B cell (primary cell): ENCODE results near the gene PGLYRP2. TPM values are rescaled to one million over a fixed set of nuclear protein-coding genes. Genes with fewer than 3 reads are reported as not detected.

Experiments used
- ATAC-seq: fragments of 200-7000 bp; cut with Tn5 transposase; one replicate; pipeline ENCODE4 v1.10.0; 2021; ENCODE audit warnings: low read depth, mild to moderate bottlenecking, moderate number of reproducible peaks, moderate library complexity
- CTCF ChIA-PET: fragments of 350-600 bp; sonication (Branson Sonifier 250); formaldehyde crosslinking; loops from one replicate; lab custom pipeline; 2021; ENCODE audit warnings: antibody characterized with exemption, inconsistent platforms; lab: Charles Lee
- POLR2A ChIA-PET: fragments of 350-600 bp; sonication (Branson Sonifier 250); formaldehyde crosslinking; loops from one replicate; lab custom pipeline; 2021; ENCODE audit warnings: antibody characterized with exemption; lab: Charles Lee
- DNase-seq: peaks from one replicate; pipeline ENCODE4 v3.0.0; 2013
- H2AFZ ChIP-seq: 2 replicates; pipeline ENCODE4 v1.6.1; 2012; ENCODE audit warnings: mild to moderate bottlenecking, low read depth, low read length; ENCODE audit not compliant: insufficient read depth, poor library complexity, severe bottlenecking
- H3K27ac ChIP-seq, 2 donors: 1 replicate in 1 of 2; 2 replicates in 1 of 2; pipeline ENCODE4 v1.5.1; 2012 to 2013; ENCODE audit warnings: low read length in 2 of 2, mild to moderate bottlenecking in 2 of 2, moderate library complexity in 1 of 2
- H3K27me3 ChIP-seq, 4 experiments: fragments of 200-600 bp in 1 of 4; sonication (generic) in 1 of 4; replicated peaks in 1 of 4; 1 replicate in 2 of 4; 2 replicates in 2 of 4; pipeline versions ENCODE4 v1.6.1 to v1.7.0; 2013 to 2016; ENCODE audit warnings: low read length in 3 of 4, mild to moderate bottlenecking in 2 of 4, mixed read lengths in 1 of 4, moderate library complexity in 1 of 4; ENCODE audit not compliant: insufficient read depth in 4 of 4, control insufficient read depth in 3 of 4; ENCODE audit errors: control extremely low read depth in 1 of 4
- H3K36me3 ChIP-seq, 2 experiments: replicated peaks in 1 of 2; 1 replicate in 1 of 2; 2 replicates in 1 of 2; pipeline versions ENCODE4 v1.6.1 to v1.7.1; 2013; ENCODE audit warnings: low read length in 1 of 2; ENCODE audit not compliant: insufficient read depth in 2 of 2, control insufficient read depth in 1 of 2; ENCODE audit errors: control extremely low read depth in 1 of 2, extremely low read depth in 1 of 2
- H3K4me1 ChIP-seq, 2 donors: fragments of 200-600 bp in 1 of 2; sonication (generic) in 1 of 2; 1 replicate in 1 of 2; 2 replicates in 1 of 2; pipeline versions ENCODE4 v1.5.1 to v1.6.1; 2013 to 2017; ENCODE audit warnings: low read length in 2 of 2; ENCODE audit not compliant: control insufficient read depth in 2 of 2, insufficient read depth in 2 of 2
- H3K4me2 ChIP-seq: replicated peaks from 2 replicates; pipeline ENCODE3; 2012; ENCODE audit warnings: mild to moderate bottlenecking, low read depth, low read length; ENCODE audit not compliant: poor library complexity, severe bottlenecking
- H3K4me3 ChIP-seq, 5 experiments: fragments of 200-600 bp in 1 of 5; sonication (generic) in 1 of 5; 1 replicate in 3 of 5; 2 replicates in 2 of 5; pipeline versions ENCODE4 v1.5.1 to v1.7.0; 2011 to 2016; ENCODE audit warnings: low read length in 4 of 5, mild to moderate bottlenecking in 4 of 5, low read depth in 2 of 5, control low read depth in 1 of 5, moderate library complexity in 1 of 5; ENCODE audit not compliant: insufficient read depth in 1 of 5; ENCODE audit errors: control extremely low read depth in 1 of 5, extremely low read depth in 1 of 5
- H3K79me2 ChIP-seq: fragments of 200-600 bp; sonication (generic); one replicate; pipeline ENCODE4 v1.6.0; 2016; ENCODE audit warnings: low read length; ENCODE audit not compliant: control insufficient read depth, insufficient read depth
- H3K9ac ChIP-seq: fragments of 200-600 bp; sonication (generic); 2 replicates; pipeline ENCODE4 v1.6.1; 2017; ENCODE audit warnings: mild to moderate bottlenecking, low read length, moderate library complexity
- H3K9me3 ChIP-seq, 3 donors: one replicate each; pipeline versions ENCODE4 v1.6.1 to v1.7.1; 2013; ENCODE audit warnings: low read length in 2 of 3; ENCODE audit not compliant: control insufficient read depth in 2 of 3, insufficient read depth in 1 of 3; ENCODE audit errors: control extremely low read depth in 1 of 3
- H4K20me1 ChIP-seq: 2 replicates; pipeline ENCODE4 v1.6.0; 2012; ENCODE audit warnings: mild to moderate bottlenecking, low read length; ENCODE audit not compliant: insufficient read depth, control insufficient read depth, poor library complexity, severe bottlenecking
- H3K27ac Mint-ChIP-seq: one replicate; pipeline ENCODE4 v1.8.0; 2021; ENCODE audit warnings: mixed read lengths
- H3K27me3 Mint-ChIP-seq: one replicate; pipeline ENCODE4 v1.8.0; 2021; ENCODE audit warnings: mixed read lengths
- H3K4me1 Mint-ChIP-seq: one replicate; pipeline ENCODE4 v1.8.0; 2021; ENCODE audit warnings: mixed read lengths
- H3K4me3 Mint-ChIP-seq: one replicate; pipeline ENCODE4 v1.8.0; 2021; ENCODE audit warnings: mixed read lengths
- H3K9me3 Mint-ChIP-seq: one replicate; pipeline ENCODE4 v1.8.0; 2022; ENCODE audit warnings: mixed read lengths; ENCODE audit not compliant: insufficient read depth
- EZH2 ChIP-seq: IDR thresholded peaks from 2 replicates; pipeline ENCODE4 v1.6.1; 2012; ENCODE audit warnings: borderline replicate concordance, low read depth, mild to moderate bottlenecking, moderate library complexity, low read length; ENCODE audit not compliant: insufficient read depth, poor library complexity, severe bottlenecking
- WGBS: methylation state at CpG from one replicate; pipeline ENCODE4 v1.1.5; 2013; ENCODE audit warnings: missing lambda C conversion rate; ENCODE audit not compliant: insufficient coverage; 5-methylcytosine and 5-hydroxymethylcytosine counted together
- intact Hi-C: fragments of 100-400 bp; cut with micrococcal nuclease; formaldehyde crosslinking; loops from one replicate; pipeline ENCODE4 v1.10.0; 2022
- polyA plus RNA-seq: library from polyadenylated mRNA; depleted of rRNA; stranded (reverse); fragments of >200 nt; gene quantifications from 2 replicates; pipeline ENCODE4 v1.2.3, GENCODE V29; 2012
- total RNA-seq, 2 donors: library from RNA; stranded (reverse); fragments of 120-200 nt in 1 of 2; gene quantifications; 1 replicate in 1 of 2; 2 replicates in 1 of 2; pipeline versions ENCODE4 v1.2.3 to v1.2.4, GENCODE V29; 2013 to 2022
- TF ChIP-seq, protein P1 (sequence below): fragments of 200-600 bp; IDR thresholded peaks from one replicate; pipeline ENCODE4 v1.8.0; 2022; ENCODE audit warnings: antibody characterized with exemption, mild to moderate bottlenecking

PGLYRP2 gene
- total and polyA plus RNA-seq, 2 donors (not counting 1 experiment from before 2014, with no cell fraction given), result not detected

DNA sequence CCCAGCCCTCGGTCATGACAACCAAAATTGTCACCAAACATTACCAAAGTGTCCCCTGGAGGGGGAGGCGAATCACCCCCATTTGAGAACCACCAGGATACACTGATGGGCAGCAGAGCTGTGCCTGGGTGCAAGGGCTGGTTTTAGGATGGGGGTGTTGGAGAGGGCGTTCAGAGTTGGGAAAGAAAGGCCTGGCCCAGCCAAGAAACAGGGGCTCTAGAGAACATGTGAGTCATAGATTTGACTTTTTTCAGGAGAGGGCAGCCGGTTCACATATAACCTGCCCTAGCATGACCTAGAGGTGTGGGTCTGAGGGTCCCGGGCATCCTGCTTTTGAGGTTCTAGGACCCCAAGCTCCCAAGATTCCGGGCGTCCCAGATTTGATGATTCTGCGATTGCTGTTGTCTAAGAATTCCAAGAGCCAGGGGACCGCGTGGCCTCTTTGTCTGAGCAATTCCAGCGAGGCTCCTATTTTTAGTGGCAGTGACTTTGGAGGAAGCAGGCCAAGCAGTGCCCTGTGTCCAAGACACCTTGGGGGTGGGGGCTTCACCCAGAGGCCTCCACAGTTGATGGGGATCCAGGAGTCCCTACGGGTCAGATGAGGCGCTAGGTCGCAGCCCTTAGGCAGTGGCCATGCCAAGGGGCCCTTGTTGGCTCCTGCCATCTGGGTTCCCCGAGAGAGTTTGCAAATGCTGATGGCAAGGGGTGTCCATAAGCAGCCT is 34.6 kb downstream of the PGLYRP2 start:
- WGBS, result 95% methylated on average over 12 of the region's 15 CpGs
- Mint-ChIP-seq H3K27me3 (no peaks in the 10 kb centered on the region), H3K27ac (no peak overlapping the region), H3K4me3 (no peak overlapping the region), H3K4me1 (peaks cover 7% of the 10 kb centered on the region), H3K9me3 (no peaks in the 10 kb centered on the region)
- Histone ChIP-seq H3K9me3 (no peaks in the 10 kb centered on the region), H3K4me1 (peaks cover 8 to 12% of the 10 kb centered on the region in 2 donors), H3K27ac (no peak overlapping the region), H4K20me1 (no peaks in the 10 kb centered on the region), H3K27me3 (no peaks in the 10 kb centered on the region), H3K4me3 (no peak overlapping the region), H3K4me2 (no peak overlapping the region), H3K9ac (no peak overlapping the region), H2AFZ (no peak overlapping the region), H3K79me2 (no peaks in the 10 kb centered on the region), H3K36me3 (no peaks in the 10 kb centered on the region)
- DNase-seq (no peak), ATAC-seq (no peak)
- POLR2A ChIA-PET, result no interaction called here
- no peak for TF ChIP-seq EZH2
- TF ChIP-seq, protein P1, sequence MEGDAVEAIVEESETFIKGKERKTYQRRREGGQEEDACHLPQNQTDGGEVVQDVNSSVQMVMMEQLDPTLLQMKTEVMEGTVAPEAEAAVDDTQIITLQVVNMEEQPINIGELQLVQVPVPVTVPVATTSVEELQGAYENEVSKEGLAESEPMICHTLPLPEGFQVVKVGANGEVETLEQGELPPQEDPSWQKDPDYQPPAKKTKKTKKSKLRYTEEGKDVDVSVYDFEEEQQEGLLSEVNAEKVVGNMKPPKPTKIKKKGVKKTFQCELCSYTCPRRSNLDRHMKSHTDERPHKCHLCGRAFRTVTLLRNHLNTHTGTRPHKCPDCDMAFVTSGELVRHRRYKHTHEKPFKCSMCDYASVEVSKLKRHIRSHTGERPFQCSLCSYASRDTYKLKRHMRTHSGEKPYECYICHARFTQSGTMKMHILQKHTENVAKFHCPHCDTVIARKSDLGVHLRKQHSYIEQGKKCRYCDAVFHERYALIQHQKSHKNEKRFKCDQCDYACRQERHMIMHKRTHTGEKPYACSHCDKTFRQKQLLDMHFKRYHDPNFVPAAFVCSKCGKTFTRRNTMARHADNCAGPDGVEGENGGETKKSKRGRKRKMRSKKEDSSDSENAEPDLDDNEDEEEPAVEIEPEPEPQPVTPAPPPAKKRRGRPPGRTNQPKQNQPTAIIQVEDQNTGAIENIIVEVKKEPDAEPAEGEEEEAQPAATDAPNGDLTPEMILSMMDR, result no peak
- CTCF ChIA-PET, result no interaction called here
- intact Hi-C loops, result no loop called here

DNA sequence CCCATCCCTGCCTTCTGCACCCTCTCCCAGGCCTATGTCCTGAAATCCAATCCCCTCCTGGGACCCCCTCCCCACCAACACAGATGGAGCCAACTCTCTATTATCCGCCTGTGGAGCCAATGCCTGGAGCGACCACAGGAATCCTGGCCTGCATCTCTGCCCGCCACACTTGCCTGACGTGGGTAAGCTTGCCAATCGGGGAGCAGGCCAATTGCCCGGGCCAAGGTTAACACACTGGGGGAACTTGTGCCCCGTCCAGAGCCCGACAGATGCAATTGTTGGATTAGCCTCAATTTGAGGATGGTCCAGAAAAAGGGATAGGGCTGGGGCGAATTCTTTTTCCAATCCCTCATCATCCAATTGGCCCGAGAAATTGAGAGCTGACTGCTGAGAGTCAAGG is 35.5 kb downstream of the PGLYRP2 start:
- no peak overlapping the region for H2AFZ ChIP-seq
- H3K27ac ChIP-seq, result no peak overlapping the region
- no peak overlapping the region for H3K27ac Mint-ChIP-seq
- POLR2A ChIA-PET, result no interaction called here
- H3K27me3 ChIP-seq, result no peaks in the 10 kb centered on the region
- H3K36me3 ChIP-seq, result no peaks in the 10 kb centered on the region
- peaks cover 5% of the 10 kb centered on the region for H3K4me1 Mint-ChIP-seq
- H3K9me3 Mint-ChIP-seq, result no peaks in the 10 kb centered on the region
- DNase-seq (no peak), ATAC-seq (no peak)
- H3K4me1 ChIP-seq, result peaks cover 4 to 8% of the 10 kb centered on the region in 2 donors
- H4K20me1 ChIP-seq, result no peaks in the 10 kb centered on the region
- no peak overlapping the region for H3K4me3 ChIP-seq
- H3K27me3 Mint-ChIP-seq, result no peaks in the 10 kb centered on the region
- 99% methylated on average over 7 of the region's 10 CpGs for WGBS
- TF ChIP-seq, protein P1, result no peak
- no peak for TF ChIP-seq EZH2
- no peak overlapping the region for H3K9ac ChIP-seq
- CTCF ChIA-PET, result no interaction called here
- intact Hi-C loops, result no loop called here
- no peaks in the 10 kb centered on the region for H3K79me2 ChIP-seq
- H3K4me3 Mint-ChIP-seq, result no peak overlapping the region
- no peaks in the 10 kb centered on the region for H3K9me3 ChIP-seq
- H3K4me2 ChIP-seq, result no peak overlapping the region
